Activated T-helper 17 cell treated with anti-CD3 and anti-CD28 coated beads, Interleukin-2, amount 50 U/mL, for 72 hours (primary cell): ENCODE data around the gene SEPTIN3. TPM values are rescaled to one million over a fixed set of nuclear protein-coding genes. Genes with fewer than 3 reads are reported as not detected.

Experiments
- ATAC-seq: fragments of 150-1000 bp; cut with Tn5 transposase; replicated peaks from 2 replicates; pipeline ENCODE4 v1.10.0; 2021; ENCODE audit warnings: mild to moderate bottlenecking, moderate library complexity
- H3K27ac Mint-ChIP-seq: one replicate; pipeline ENCODE4 v1.8.0; 2022; ENCODE audit warnings: mixed read lengths
- H3K27me3 Mint-ChIP-seq: one replicate; pipeline ENCODE4 v1.8.0; 2022; ENCODE audit warnings: mixed read lengths
- H3K36me3 Mint-ChIP-seq: one replicate; pipeline ENCODE4 v1.8.0; 2022; ENCODE audit warnings: low read depth, mild to moderate bottlenecking, mixed read lengths
- H3K4me1 Mint-ChIP-seq: one replicate; pipeline ENCODE4 v1.8.0; 2022; ENCODE audit warnings: mixed read lengths
- H3K4me3 Mint-ChIP-seq: one replicate; pipeline ENCODE4 v1.8.0; 2022; ENCODE audit warnings: mild to moderate bottlenecking, mixed read lengths
- H3K9me3 Mint-ChIP-seq: one replicate; pipeline ENCODE4 v1.8.0; 2022; ENCODE audit warnings: mixed read lengths
- total RNA-seq, 2 donors: library from RNA; stranded (reverse); gene quantifications; one replicate each; pipeline ENCODE4 v1.2.3, GENCODE V29; 2022

Gene SEPTIN3
- total RNA-seq, 2 donors from 2014 or later: 2.1 to 4.1 TPM

- H3K27ac Mint-ChIP-seq: peak overlapping the region; percentile 70
- H3K4me3 Mint-ChIP-seq: peak overlapping the region; percentile 91
- H3K4me1 Mint-ChIP-seq: peaks cover 12% of the 10 kb centered on the region
- H3K9me3 Mint-ChIP-seq: no peaks in the 10 kb centered on the region
- ATAC-seq: no peak
- peaks cover 25% of the 10 kb centered on the region for H3K36me3 Mint-ChIP-seq
- H3K27me3 Mint-ChIP-seq: no peaks in the 10 kb centered on the region
These were observed 19.8 kb upstream of the SEPTIN3 start for GRCh38 chr22:41949297-41949965.

GRCh38 chr22:41951898-41952474, 17.3 kb upstream of the SEPTIN3 start, which contains the start of gene SMIM45:
Gene SMIM45, plus strand, starts transcription at chr22:41952150.
- ATAC-seq: no peak
- H3K27me3 Mint-ChIP-seq: no peaks in the 10 kb centered on the region
- peaks cover 7% of the 10 kb centered on the region for H3K4me1 Mint-ChIP-seq
- no peak within 1 kb of the TSS for H3K27ac Mint-ChIP-seq
- H3K9me3 Mint-ChIP-seq: no peaks in the 10 kb centered on the region
- no peaks in the 10 kb centered on the region for H3K36me3 Mint-ChIP-seq
- no peak within 1 kb of the TSS for H3K4me3 Mint-ChIP-seq

- no peak for ATAC-seq
- Mint-ChIP-seq H3K36me3 (no peaks in the 10 kb centered on the region), H3K4me1 (peaks cover 11% of the 10 kb centered on the region)
These were observed 16.5 kb upstream of the SEPTIN3 start for GRCh38 chr22:41952713-41953112.

GRCh38 chr22:41957941-41958556, 11.2 kb upstream of the SEPTIN3 start:
- H3K9me3 Mint-ChIP-seq: no peaks in the 10 kb centered on the region
- peaks cover 4% of the 10 kb centered on the region for H3K4me1 Mint-ChIP-seq
- no peak overlapping the region for H3K4me3 Mint-ChIP-seq
- no peaks in the 10 kb centered on the region for H3K27me3 Mint-ChIP-seq
- peak; percentile 52 for ATAC-seq
- H3K36me3 Mint-ChIP-seq: no peaks in the 10 kb centered on the region
- no peak overlapping the region for H3K27ac Mint-ChIP-seq

More at GRCh38 chr22:41952713-41953112, 16.5 kb upstream of the SEPTIN3 start:
- Mint-ChIP-seq H3K27me3 (no peaks in the 10 kb centered on the region), H3K4me3 (no peak overlapping the region), H3K9me3 (no peaks in the 10 kb centered on the region), H3K27ac (no peak overlapping the region)

GRCh38 chr22:41963453-41964111, 5.7 kb upstream of the SEPTIN3 start:
- H3K4me3 Mint-ChIP-seq: no peak overlapping the region

GRCh38 chr22:41964112-41964491, 5.1 kb upstream of the SEPTIN3 start:
- Mint-ChIP-seq H3K27me3 (no peaks in the 10 kb centered on the region), H3K36me3 (no peaks in the 10 kb centered on the region)
- no peak for ATAC-seq

More at GRCh38 chr22:41963453-41964111, 5.7 kb upstream of the SEPTIN3 start:
- H3K4me1 Mint-ChIP-seq: no peaks in the 10 kb centered on the region
- no peaks in the 10 kb centered on the region for H3K27me3 Mint-ChIP-seq
- no peak overlapping the region for H3K27ac Mint-ChIP-seq
- H3K36me3 Mint-ChIP-seq: no peaks in the 10 kb centered on the region
- ATAC-seq: no peak
- H3K9me3 Mint-ChIP-seq: no peaks in the 10 kb centered on the region

GRCh38 chr22:41966225-41966606, 3.0 kb upstream of the SEPTIN3 start:
- ATAC-seq: no peak
- Mint-ChIP-seq H3K36me3 (no peaks in the 10 kb centered on the region), H3K4me1 (no peaks in the 10 kb centered on the region), H3K9me3 (no peaks in the 10 kb centered on the region), H3K27ac (peak overlapping the region; percentile 68), H3K4me3 (no peak overlapping the region), H3K27me3 (no peaks in the 10 kb centered on the region)

More at GRCh38 chr22:41964112-41964491, 5.1 kb upstream of the SEPTIN3 start:
- H3K4me1 Mint-ChIP-seq: no peaks in the 10 kb centered on the region
- no peak overlapping the region for H3K27ac Mint-ChIP-seq
- H3K9me3 Mint-ChIP-seq: no peaks in the 10 kb centered on the region
- H3K4me3 Mint-ChIP-seq: no peak overlapping the region

- ATAC-seq: peak; percentile 92
- Mint-ChIP-seq H3K36me3 (no peaks in the 10 kb centered on the region), H3K27me3 (no peaks in the 10 kb centered on the region), H3K4me3 (no peak overlapping the region), H3K9me3 (no peaks in the 10 kb centered on the region), H3K27ac (peak overlapping the region; percentile 68), H3K4me1 (no peaks in the 10 kb centered on the region)
These were observed 2.5 kb upstream of the SEPTIN3 start for GRCh38 chr22:41966607-41967240.

- ATAC-seq: no peak
These were observed 642 bp upstream of the SEPTIN3 start for GRCh38 chr22:41968601-41969000.

GRCh38 chr22:41970601-41971000, 1.4 kb downstream of the SEPTIN3 start:
- Mint-ChIP-seq H3K27ac (no peak overlapping the region), H3K4me1 (peaks cover 4% of the 10 kb centered on the region), H3K4me3 (no peak overlapping the region), H3K36me3 (no peaks in the 10 kb centered on the region), H3K27me3 (peaks cover 10% of the 10 kb centered on the region), H3K9me3 (no peaks in the 10 kb centered on the region)
- ATAC-seq: no peak

More at GRCh38 chr22:41968601-41969000, 642 bp upstream of the SEPTIN3 start:
- Mint-ChIP-seq H3K9me3 (no peaks in the 10 kb centered on the region), H3K27ac (peak overlapping the region; percentile 25), H3K27me3 (peaks cover 6% of the 10 kb centered on the region), H3K4me3 (no peak overlapping the region), H3K4me1 (no peaks in the 10 kb centered on the region), H3K36me3 (no peaks in the 10 kb centered on the region)

GRCh38 chr22:41971431-41971830, 2.2 kb downstream of the SEPTIN3 start:
- ATAC-seq: no peak

GRCh38 chr22:41974691-41975290, 5.5 kb downstream of the SEPTIN3 start:
- Mint-ChIP-seq H3K36me3 (no peaks in the 10 kb centered on the region), H3K9me3 (no peaks in the 10 kb centered on the region), H3K27ac (no peak overlapping the region), H3K4me1 (peaks cover 10% of the 10 kb centered on the region), H3K4me3 (peak overlapping the region; percentile 73), H3K27me3 (peaks cover 17% of the 10 kb centered on the region)
- peak; percentile 83 for ATAC-seq

More at GRCh38 chr22:41971431-41971830, 2.2 kb downstream of the SEPTIN3 start:
- H3K27me3 Mint-ChIP-seq: peaks cover 17% of the 10 kb centered on the region
- H3K36me3 Mint-ChIP-seq: no peaks in the 10 kb centered on the region
- H3K27ac Mint-ChIP-seq: no peak overlapping the region
- no peak overlapping the region for H3K4me3 Mint-ChIP-seq
- no peaks in the 10 kb centered on the region for H3K9me3 Mint-ChIP-seq
- peaks cover 10% of the 10 kb centered on the region for H3K4me1 Mint-ChIP-seq

- no peak for ATAC-seq
- Mint-ChIP-seq H3K36me3 (no peaks in the 10 kb centered on the region), H3K4me1 (peaks cover 10% of the 10 kb centered on the region), H3K27ac (no peak overlapping the region), H3K9me3 (no peaks in the 10 kb centered on the region), H3K27me3 (peaks cover 17% of the 10 kb centered on the region), H3K4me3 (peak overlapping the region; percentile 73)
These were observed 6.2 kb downstream of the SEPTIN3 start for GRCh38 chr22:41975299-41976069.
